GM11168 (cell line): Measurements from ENCODE around the gene CACNA2D2.

Experiments
- in situ Hi-C: fragments of 300-500 bp; cut with MboI; formaldehyde crosslinking; loops from one replicate; pipeline ENCODE4 v1.12.0; 2022; ENCODE audit warnings: low sequenced_read_pairs; ENCODE audit not compliant: unreplicated experiment

Gene CACNA2D2

GRCh38 chr3:50470658-50471057 is 32.8 kb downstream of the CACNA2D2 start:
- in situ Hi-C loops = no loop called here

- in situ Hi-C loops = no loop called here
Measured at GRCh38 chr3:50467919-50468318, 35.5 kb downstream of the CACNA2D2 start.

- in situ Hi-C loops = no loop called here
Measured at GRCh38 chr3:50466177-50466576, 37.3 kb downstream of the CACNA2D2 start.

GRCh38 chr3:50464569-50464968 is 38.9 kb downstream of the CACNA2D2 start:
- in situ Hi-C loops = no loop called here

GRCh38 chr3:50459785-50460184 is 43.6 kb downstream of the CACNA2D2 start:
- in situ Hi-C loops = no loop called here

- in situ Hi-C loops = no loop called here
Measured at GRCh38 chr3:50457988-50458387, 45.4 kb downstream of the CACNA2D2 start.

- in situ Hi-C loops = no loop called here
Measured at GRCh38 chr3:50455161-50456018, 48.0 kb downstream of the CACNA2D2 start.

GRCh38 chr3:50454481-50455070 is 48.9 kb downstream of the CACNA2D2 start:
- in situ Hi-C loops = no loop called here

GRCh38 chr3:50453907-50454306 is 49.5 kb downstream of the CACNA2D2 start:
- in situ Hi-C loops = no loop called here

GRCh38 chr3:50450209-50450921 is 53.1 kb downstream of the CACNA2D2 start:
- in situ Hi-C loops = no loop called here

- in situ Hi-C loops = no loop called here
Measured at GRCh38 chr3:50448752-50449539, 54.5 kb downstream of the CACNA2D2 start.

GRCh38 chr3:50447290-50447840 is 56.1 kb downstream of the CACNA2D2 start:
- in situ Hi-C loops = no loop called here

GRCh38 chr3:50445919-50446318 is 57.5 kb downstream of the CACNA2D2 start:
- in situ Hi-C loops = no loop called here

GRCh38 chr3:50444782-50445181 is 58.7 kb downstream of the CACNA2D2 start:
- in situ Hi-C loops = no loop called here

- in situ Hi-C loops = no loop called here
Measured at GRCh38 chr3:50444213-50444612, 59.2 kb downstream of the CACNA2D2 start.

GRCh38 chr3:50442945-50443579 is 60.4 kb downstream of the CACNA2D2 start:
- in situ Hi-C loops = no loop called here

GRCh38 chr3:50441424-50442217 is 61.8 kb downstream of the CACNA2D2 start:
- in situ Hi-C loops = no loop called here

GRCh38 chr3:50436114-50436674 is 67.2 kb downstream of the CACNA2D2 start:
- in situ Hi-C loops = no loop called here
